ENCODE results near the gene IMPDH1. TPM values are rescaled to one million over a fixed set of nuclear protein-coding genes. Genes with fewer than 3 reads are reported as not detected.

The IMPDH1 gene
- total RNA-seq, 1 donor from 2014 or later = 81.7 TPM

- peaks cover 23% of the 10 kb centered on the region for H3K4me1 Mint-ChIP-seq (ENCODE audit: low read depth, unreplicated experiment)
- peak; percentile 46 for DNase-seq
- H3K9me3 Mint-ChIP-seq (ENCODE audit: unreplicated experiment) = peaks cover 10% of the 10 kb centered on the region
- TF ChIP-seq, protein P1, sequence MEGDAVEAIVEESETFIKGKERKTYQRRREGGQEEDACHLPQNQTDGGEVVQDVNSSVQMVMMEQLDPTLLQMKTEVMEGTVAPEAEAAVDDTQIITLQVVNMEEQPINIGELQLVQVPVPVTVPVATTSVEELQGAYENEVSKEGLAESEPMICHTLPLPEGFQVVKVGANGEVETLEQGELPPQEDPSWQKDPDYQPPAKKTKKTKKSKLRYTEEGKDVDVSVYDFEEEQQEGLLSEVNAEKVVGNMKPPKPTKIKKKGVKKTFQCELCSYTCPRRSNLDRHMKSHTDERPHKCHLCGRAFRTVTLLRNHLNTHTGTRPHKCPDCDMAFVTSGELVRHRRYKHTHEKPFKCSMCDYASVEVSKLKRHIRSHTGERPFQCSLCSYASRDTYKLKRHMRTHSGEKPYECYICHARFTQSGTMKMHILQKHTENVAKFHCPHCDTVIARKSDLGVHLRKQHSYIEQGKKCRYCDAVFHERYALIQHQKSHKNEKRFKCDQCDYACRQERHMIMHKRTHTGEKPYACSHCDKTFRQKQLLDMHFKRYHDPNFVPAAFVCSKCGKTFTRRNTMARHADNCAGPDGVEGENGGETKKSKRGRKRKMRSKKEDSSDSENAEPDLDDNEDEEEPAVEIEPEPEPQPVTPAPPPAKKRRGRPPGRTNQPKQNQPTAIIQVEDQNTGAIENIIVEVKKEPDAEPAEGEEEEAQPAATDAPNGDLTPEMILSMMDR (IDR thresholded peaks at IDR 0.05; ENCODE audit: partially characterized antibody, unreplicated experiment) = no peak
- no peaks in the 10 kb centered on the region for H3K36me3 Mint-ChIP-seq (ENCODE audit: unreplicated experiment)
- H3K4me3 Mint-ChIP-seq (ENCODE audit: unreplicated experiment) = peak overlapping the region; percentile 96
- H3K27me3 Mint-ChIP-seq (ENCODE audit: unreplicated experiment) = peaks cover 24% of the 10 kb centered on the region
- H3K27ac Mint-ChIP-seq (ENCODE audit: unreplicated experiment) = peak overlapping the region; percentile 80
Measured at GRCh38 chr7:128408709-128409595, 830 bp downstream of the IMPDH1 start.

GRCh38 chr7:128407751-128408708 lies 1.8 kb downstream of the IMPDH1 start:
- TF ChIP-seq, protein P1 (IDR thresholded peaks at IDR 0.05; ENCODE audit: partially characterized antibody, unreplicated experiment) = no peak
- Mint-ChIP-seq H3K36me3 (ENCODE audit: unreplicated experiment) (no peaks in the 10 kb centered on the region), H3K27ac (ENCODE audit: unreplicated experiment) (peak overlapping the region; percentile 48), H3K4me1 (ENCODE audit: low read depth, unreplicated experiment) (peaks cover 27% of the 10 kb centered on the region), H3K4me3 (ENCODE audit: unreplicated experiment) (peak overlapping the region; percentile 96), H3K27me3 (ENCODE audit: unreplicated experiment) (peaks cover 24% of the 10 kb centered on the region), H3K9me3 (ENCODE audit: unreplicated experiment) (peaks cover 10% of the 10 kb centered on the region)
- DNase-seq = no peak

GRCh38 chr7:128407233-128407589 lies 2.6 kb downstream of the IMPDH1 start:
- peaks cover 11% of the 10 kb centered on the region for H3K9me3 Mint-ChIP-seq (ENCODE audit: unreplicated experiment)
- H3K27ac Mint-ChIP-seq (ENCODE audit: unreplicated experiment) = no peak overlapping the region
- peak; percentile 40 for DNase-seq
- no peak overlapping the region for H3K4me3 Mint-ChIP-seq (ENCODE audit: unreplicated experiment)
- no peaks in the 10 kb centered on the region for H3K36me3 Mint-ChIP-seq (ENCODE audit: unreplicated experiment)
- H3K4me1 Mint-ChIP-seq (ENCODE audit: low read depth, unreplicated experiment) = peaks cover 32% of the 10 kb centered on the region
- TF ChIP-seq, protein P1 (IDR thresholded peaks at IDR 0.05; ENCODE audit: partially characterized antibody, unreplicated experiment) = no peak
- H3K27me3 Mint-ChIP-seq (ENCODE audit: unreplicated experiment) = peaks cover 24% of the 10 kb centered on the region

DNA sequence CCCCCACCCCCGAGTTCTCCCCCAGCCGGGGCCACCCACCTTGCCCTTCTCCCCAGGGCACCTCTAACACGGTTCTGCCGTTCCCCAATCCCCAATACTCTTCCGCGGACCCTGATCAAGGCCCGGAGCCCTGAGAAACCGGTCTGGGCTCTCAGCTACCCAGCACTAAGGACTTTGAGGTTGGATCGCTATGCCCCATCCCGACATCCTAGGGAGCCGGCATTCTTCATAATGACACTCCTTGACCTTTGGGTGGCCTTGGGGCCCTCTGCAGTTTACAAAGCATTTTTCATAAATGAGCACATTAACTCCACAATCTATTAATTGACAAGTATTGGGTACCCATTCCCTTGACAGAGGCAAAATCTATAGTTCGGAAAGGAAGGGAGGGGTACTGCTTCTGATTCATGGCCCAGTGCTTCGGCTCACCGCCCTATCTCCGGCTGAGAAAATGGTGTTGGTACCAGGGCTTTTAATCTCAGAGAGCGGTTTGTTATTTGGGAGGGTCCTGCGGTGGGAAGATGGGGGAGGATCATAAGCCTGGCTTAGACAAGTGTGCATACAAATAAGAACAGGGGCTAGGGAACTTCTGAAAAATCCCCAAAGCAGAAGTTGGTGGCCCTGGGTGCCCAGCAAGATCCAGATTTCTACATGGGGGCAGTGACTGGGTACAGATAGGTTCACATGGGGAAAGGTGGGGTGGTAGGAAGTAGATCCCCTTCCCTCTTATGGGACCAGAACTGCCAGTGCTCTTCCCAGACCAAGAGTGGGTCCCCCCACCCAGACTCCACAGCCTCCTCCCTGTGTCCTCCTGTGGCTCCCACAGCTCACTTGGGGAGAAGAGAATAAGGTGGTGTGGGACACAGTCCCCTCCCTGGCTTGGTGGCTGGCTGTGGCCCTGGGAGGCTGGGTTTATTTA lies 3.2 kb downstream of the IMPDH1 start:
- H3K27me3 Mint-ChIP-seq (ENCODE audit: unreplicated experiment) = peaks cover 24% of the 10 kb centered on the region
- peak overlapping the region; percentile 74 for H3K4me3 Mint-ChIP-seq (ENCODE audit: unreplicated experiment)
- H3K9me3 Mint-ChIP-seq (ENCODE audit: unreplicated experiment) = peaks cover 11% of the 10 kb centered on the region
- TF ChIP-seq, protein P1 (IDR thresholded peaks at IDR 0.05; ENCODE audit: partially characterized antibody, unreplicated experiment) = no peak
- H3K4me1 Mint-ChIP-seq (ENCODE audit: low read depth, unreplicated experiment) = peaks cover 32% of the 10 kb centered on the region
- H3K27ac Mint-ChIP-seq (ENCODE audit: unreplicated experiment) = no peak overlapping the region
- H3K36me3 Mint-ChIP-seq (ENCODE audit: unreplicated experiment) = no peaks in the 10 kb centered on the region
- DNase-seq = no peak
